Ishikawa (cell line): ENCODE measurements around the gene SLC6A6.

ENCODE experiments used
- CEBPB ChIP-seq: IDR thresholded peaks from 2 replicates; pipeline ENCODE4 v1.6.1; 2012
- CREB1 ChIP-seq: IDR thresholded peaks from 2 replicates; pipeline ENCODE4 v1.6.1; 2012; ENCODE audit warnings: low read depth
- EGR1 ChIP-seq: IDR thresholded peaks from 2 replicates; pipeline ENCODE4 v1.6.1; 2012
- EP300 ChIP-seq: IDR thresholded peaks from 2 replicates; pipeline ENCODE4 v1.6.1; 2012; ENCODE audit warnings: borderline replicate concordance
- FOXM1 ChIP-seq: IDR thresholded peaks from 2 replicates; pipeline ENCODE4 v1.6.1; 2012; ENCODE audit warnings: low read depth, borderline replicate concordance
- MAX ChIP-seq: IDR thresholded peaks from 2 replicates; pipeline ENCODE4 v1.6.1; 2012
- NFIC ChIP-seq: IDR thresholded peaks from 2 replicates; pipeline ENCODE4 v1.6.1; 2012
- RAD21 ChIP-seq: IDR thresholded peaks from 2 replicates; pipeline ENCODE4 v1.6.1; 2012; ENCODE audit warnings: low read depth
- REST ChIP-seq: IDR thresholded peaks from 2 replicates; pipeline ENCODE4 v1.6.1; 2012; ENCODE audit warnings: low read depth, mild to moderate bottlenecking
- TAF1 ChIP-seq: IDR thresholded peaks from 2 replicates; pipeline ENCODE4 v1.6.1; 2012; ENCODE audit warnings: low read depth, mild to moderate bottlenecking
- TCF12 ChIP-seq: IDR thresholded peaks from 2 replicates; pipeline ENCODE4 v1.6.1; 2012; ENCODE audit warnings: low read depth
- TEAD4 ChIP-seq: IDR thresholded peaks from 2 replicates; pipeline ENCODE4 v1.6.1; 2012
- USF1 ChIP-seq: IDR thresholded peaks from 2 replicates; pipeline ENCODE4 v1.6.1; 2012
- YY1 ChIP-seq: IDR thresholded peaks from 2 replicates; pipeline ENCODE4 v1.6.1; 2012; ENCODE audit warnings: low read depth
- ZBTB7A ChIP-seq: IDR thresholded peaks from 2 replicates; pipeline ENCODE4 v1.6.1; 2012; ENCODE audit warnings: low read depth

SLC6A6 gene

GRCh38 chr3:14468621-14468981 is 66.2 kb downstream of the SLC6A6 start:
- TF ChIP-seq EP300, result no peak
- no peak for TF ChIP-seq CREB1

GRCh38 chr3:14470461-14470860 is 68.1 kb downstream of the SLC6A6 start:
- TF ChIP-seq RAD21 (no peak), TEAD4 (no peak), TCF12 (no peak)

- TF ChIP-seq REST, result no peak
These were observed 68.6 kb downstream of the SLC6A6 start for GRCh38 chr3:14471016-14471415.

- no peak for TF ChIP-seq NFIC
- TF ChIP-seq REST, result no peak
- no peak for TF ChIP-seq MAX
- TF ChIP-seq TCF12, result no peak
- no peak for TF ChIP-seq USF1
- no peak for TF ChIP-seq EP300
- TF ChIP-seq TAF1, result no peak
- TF ChIP-seq RAD21, result no peak
- no peak for TF ChIP-seq YY1
- TF ChIP-seq CEBPB, result no peak
- TF ChIP-seq FOXM1, result no peak
- TF ChIP-seq EGR1, result no peak
- no peak for TF ChIP-seq CREB1
- no peak for TF ChIP-seq ZBTB7A
- TF ChIP-seq TEAD4, result no peak
These were observed 69.3 kb downstream of the SLC6A6 start for GRCh38 chr3:14471690-14472089.

- TF ChIP-seq TEAD4 (peak; percentile 82), TCF12 (peak; percentile 41; the same call in 1 of the 2 replicates), REST (no peak), TAF1 (no peak), MAX (no peak), ZBTB7A (peak; percentile 32; the same call in 1 of the 2 replicates), EP300 (peak; percentile 54; the same call in 1 of the 2 replicates), RAD21 (peak; percentile 11; the same call in 1 of the 2 replicates), CEBPB (no peak), USF1 (no peak), CREB1 (no peak)
These were observed 70.3 kb downstream of the SLC6A6 start for GRCh38 chr3:14472471-14473351.
